Loucy (cell line): Measurements from ENCODE around the gene PAM.

Source experiments
- EZH2phosphoT487 ChIP-seq: fragments of 200-600 bp; IDR thresholded peaks from 2 replicates; pipeline ENCODE4 v1.6.1; 2018; ENCODE audit warnings: antibody characterized with exemption, mild to moderate bottlenecking, moderate library complexity, borderline replicate concordance
- TF ChIP-seq, protein P1 (sequence below): fragments of 200-600 bp; sonication (generic); conservative IDR thresholded peaks from 2 replicates; pipeline ENCODE4 v1.5.1; 2014; ENCODE audit warnings: mild to moderate bottlenecking, antibody characterized with exemption, low read length

GRCh38 chr5:102754767-102755431 is at the start of gene PAM:
- TF ChIP-seq, protein P1, sequence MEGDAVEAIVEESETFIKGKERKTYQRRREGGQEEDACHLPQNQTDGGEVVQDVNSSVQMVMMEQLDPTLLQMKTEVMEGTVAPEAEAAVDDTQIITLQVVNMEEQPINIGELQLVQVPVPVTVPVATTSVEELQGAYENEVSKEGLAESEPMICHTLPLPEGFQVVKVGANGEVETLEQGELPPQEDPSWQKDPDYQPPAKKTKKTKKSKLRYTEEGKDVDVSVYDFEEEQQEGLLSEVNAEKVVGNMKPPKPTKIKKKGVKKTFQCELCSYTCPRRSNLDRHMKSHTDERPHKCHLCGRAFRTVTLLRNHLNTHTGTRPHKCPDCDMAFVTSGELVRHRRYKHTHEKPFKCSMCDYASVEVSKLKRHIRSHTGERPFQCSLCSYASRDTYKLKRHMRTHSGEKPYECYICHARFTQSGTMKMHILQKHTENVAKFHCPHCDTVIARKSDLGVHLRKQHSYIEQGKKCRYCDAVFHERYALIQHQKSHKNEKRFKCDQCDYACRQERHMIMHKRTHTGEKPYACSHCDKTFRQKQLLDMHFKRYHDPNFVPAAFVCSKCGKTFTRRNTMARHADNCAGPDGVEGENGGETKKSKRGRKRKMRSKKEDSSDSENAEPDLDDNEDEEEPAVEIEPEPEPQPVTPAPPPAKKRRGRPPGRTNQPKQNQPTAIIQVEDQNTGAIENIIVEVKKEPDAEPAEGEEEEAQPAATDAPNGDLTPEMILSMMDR, result no peak
- TF ChIP-seq EZH2phosphoT487, result no peak
